K562 (cell line): Measurements from ENCODE around the gene GPR89A.

Experiments
- JUN ChIP-seq, 2 experiments: sonication (generic) in 1 of 2; formaldehyde crosslinking in 1 of 2; IDR thresholded peaks; 2 replicates each; pipeline versions ENCODE4 v1.6.1 to v1.8.0; 2012 to 2022; ENCODE audit warnings: borderline replicate concordance in 2 of 2, mild to moderate bottlenecking in 2 of 2, improper control_type of control experiment in 1 of 2, low read depth in 1 of 2, low read length in 1 of 2, missing genetic modification reagents in 1 of 2
- KDM5B ChIP-seq: fragments of 200-600 bp; sonication (generic); IDR thresholded peaks from 2 replicates; pipeline ENCODE4 v1.6.1; 2012; ENCODE audit warnings: low read depth, mild to moderate bottlenecking, moderate library complexity, low read length, control low read depth, inconsistent platforms; ENCODE audit not compliant: insufficient replicate concordance
- MAZ ChIP-seq, 2 experiments: fragments of 450-650 bp in 1 of 2; sonication (generic) in 1 of 2; formaldehyde crosslinking; IDR thresholded peaks in 1 of 2; conservative IDR thresholded peaks in 1 of 2; 2 replicates each; pipeline versions ENCODE4 v1.4.0 to v1.5.0; 2020; ENCODE audit warnings: mild to moderate bottlenecking in 1 of 2, missing genetic modification reagents in 1 of 2
- MBD1 ChIP-seq: fragments of 250-450 bp; sonication (Bioruptor Pico); IDR thresholded peaks from 2 replicates; pipeline ENCODE4 v1.8.0; 2022; ENCODE audit warnings: inconsistent platforms
- MIER1 ChIP-seq: fragments of 450-650 bp; IDR thresholded peaks from 2 replicates; pipeline ENCODE4 v1.6.1; 2016; ENCODE audit warnings: antibody characterized with exemption, mild to moderate bottlenecking, low read depth
- NONO ChIP-seq, 2 experiments: fragments of 200-400 bp in 1 of 2; fragments of 450-650 bp in 1 of 2; formaldehyde crosslinking in 1 of 2; IDR thresholded peaks; 2 replicates each; pipeline ENCODE4 v1.6.1; 2017; ENCODE audit warnings: low read depth in 2 of 2, mild to moderate bottlenecking in 2 of 2, moderate library complexity in 2 of 2, low read length in 1 of 2
- SAFB ChIP-seq: fragments of 200-400 bp; formaldehyde crosslinking; IDR thresholded peaks from 2 replicates; pipeline ENCODE4 v1.6.1; 2017; ENCODE audit warnings: low read depth, low read length, borderline replicate concordance
- SMAD3 ChIP-seq: fragments of 450-650 bp; formaldehyde crosslinking; conservative IDR thresholded peaks from 2 replicates; pipeline ENCODE4 v1.4.0; 2020; ENCODE audit warnings: mild to moderate bottlenecking
- SUPT5H ChIP-seq: fragments of 450-650 bp; IDR thresholded peaks from 2 replicates; pipeline ENCODE4 v1.6.1; 2016
- ZNF445 ChIP-seq: fragments of 250-450 bp; sonication (Bioruptor Pico); IDR thresholded peaks from 2 replicates; pipeline ENCODE4 v1.4.0; 2020; ENCODE audit warnings: low read depth, mild to moderate bottlenecking, moderate library complexity
- TF ChIP-seq, protein P1 (sequence below), 3 experiments: IDR thresholded peaks in 2 of 3; conservative IDR thresholded peaks in 1 of 3; 2 replicates each; pipeline ENCODE4 v1.5.1; 2011 to 2012; ENCODE audit warnings: low read length in 3 of 3, mild to moderate bottlenecking in 3 of 3, control low read depth in 2 of 3, improper control_type of control experiment in 1 of 3, inconsistent platforms in 1 of 3, low read depth in 1 of 3, mixed read lengths in 1 of 3, moderate library complexity in 1 of 3; ENCODE audit not compliant: insufficient read depth in 2 of 3
- TF ChIP-seq, protein P2 (sequence below): fragments of 250-450 bp; sonication (Bioruptor Pico); IDR thresholded peaks from 2 replicates; pipeline ENCODE4 v1.8.0; 2021; ENCODE audit warnings: moderate library complexity, mild to moderate bottlenecking, inconsistent platforms

DNA sequence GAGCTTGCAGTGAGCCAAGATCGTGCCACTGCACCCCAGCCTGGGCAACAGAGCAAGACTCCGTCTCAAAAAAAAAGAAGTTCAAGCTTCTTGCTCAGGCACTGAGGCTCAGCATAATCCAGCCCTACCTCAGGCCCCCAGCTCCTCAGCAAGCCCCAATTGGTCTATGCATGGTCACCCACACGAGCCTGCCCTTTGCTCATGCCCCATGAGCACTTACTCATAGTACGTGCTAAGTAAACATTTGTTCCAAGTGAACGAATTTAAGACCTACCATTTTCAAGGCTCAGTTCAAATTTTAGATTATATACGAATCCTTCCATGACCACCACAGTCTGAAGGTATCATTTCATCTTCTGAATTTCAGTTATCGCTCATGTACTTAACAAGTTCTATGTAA lies 95.0 kb downstream of the GPR89A start:
- TF ChIP-seq NONO (IDR thresholded peaks at IDR 0.05; ENCODE audit: low read depth in 2 of 2, low read length in 1 of 2) (no peak), JUN (IDR thresholded peaks at IDR 0.05; ENCODE audit: borderline replicate concordance, low read depth, low read length) (no peak), JUN (CRISPR knock-in tag; IDR thresholded peaks at IDR 0.05; ENCODE audit: borderline replicate concordance) (no peak), SAFB (no peak), SUPT5H (no peak), MAZ (CRISPR knock-in tag; conservative IDR thresholded peaks at IDR 0.05 in 1 of 2, IDR thresholded peaks at IDR 0.05 in 1 of 2) (no peak), MBD1 (CRISPR knock-in tag) (no peak), SMAD3 (CRISPR knock-in tag) (no peak), KDM5B (no peak), MIER1 (no peak), ZNF445 (CRISPR knock-in tag) (no peak)
- TF ChIP-seq, protein P1, sequence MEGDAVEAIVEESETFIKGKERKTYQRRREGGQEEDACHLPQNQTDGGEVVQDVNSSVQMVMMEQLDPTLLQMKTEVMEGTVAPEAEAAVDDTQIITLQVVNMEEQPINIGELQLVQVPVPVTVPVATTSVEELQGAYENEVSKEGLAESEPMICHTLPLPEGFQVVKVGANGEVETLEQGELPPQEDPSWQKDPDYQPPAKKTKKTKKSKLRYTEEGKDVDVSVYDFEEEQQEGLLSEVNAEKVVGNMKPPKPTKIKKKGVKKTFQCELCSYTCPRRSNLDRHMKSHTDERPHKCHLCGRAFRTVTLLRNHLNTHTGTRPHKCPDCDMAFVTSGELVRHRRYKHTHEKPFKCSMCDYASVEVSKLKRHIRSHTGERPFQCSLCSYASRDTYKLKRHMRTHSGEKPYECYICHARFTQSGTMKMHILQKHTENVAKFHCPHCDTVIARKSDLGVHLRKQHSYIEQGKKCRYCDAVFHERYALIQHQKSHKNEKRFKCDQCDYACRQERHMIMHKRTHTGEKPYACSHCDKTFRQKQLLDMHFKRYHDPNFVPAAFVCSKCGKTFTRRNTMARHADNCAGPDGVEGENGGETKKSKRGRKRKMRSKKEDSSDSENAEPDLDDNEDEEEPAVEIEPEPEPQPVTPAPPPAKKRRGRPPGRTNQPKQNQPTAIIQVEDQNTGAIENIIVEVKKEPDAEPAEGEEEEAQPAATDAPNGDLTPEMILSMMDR (IDR thresholded peaks at IDR 0.05 in 2 of 3, conservative IDR thresholded peaks at IDR 0.05 in 1 of 3; ENCODE audit: insufficient read depth in 2 of 3, low read depth in 1 of 3, low read length in 3 of 3), result no peak
- TF ChIP-seq, protein P2, sequence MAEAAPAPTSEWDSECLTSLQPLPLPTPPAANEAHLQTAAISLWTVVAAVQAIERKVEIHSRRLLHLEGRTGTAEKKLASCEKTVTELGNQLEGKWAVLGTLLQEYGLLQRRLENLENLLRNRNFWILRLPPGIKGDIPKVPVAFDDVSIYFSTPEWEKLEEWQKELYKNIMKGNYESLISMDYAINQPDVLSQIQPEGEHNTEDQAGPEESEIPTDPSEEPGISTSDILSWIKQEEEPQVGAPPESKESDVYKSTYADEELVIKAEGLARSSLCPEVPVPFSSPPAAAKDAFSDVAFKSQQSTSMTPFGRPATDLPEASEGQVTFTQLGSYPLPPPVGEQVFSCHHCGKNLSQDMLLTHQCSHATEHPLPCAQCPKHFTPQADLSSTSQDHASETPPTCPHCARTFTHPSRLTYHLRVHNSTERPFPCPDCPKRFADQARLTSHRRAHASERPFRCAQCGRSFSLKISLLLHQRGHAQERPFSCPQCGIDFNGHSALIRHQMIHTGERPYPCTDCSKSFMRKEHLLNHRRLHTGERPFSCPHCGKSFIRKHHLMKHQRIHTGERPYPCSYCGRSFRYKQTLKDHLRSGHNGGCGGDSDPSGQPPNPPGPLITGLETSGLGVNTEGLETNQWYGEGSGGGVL (CRISPR knock-in tag), result no peak
